ENCODE results near the gene KAZN.

KAZN gene

DNA sequence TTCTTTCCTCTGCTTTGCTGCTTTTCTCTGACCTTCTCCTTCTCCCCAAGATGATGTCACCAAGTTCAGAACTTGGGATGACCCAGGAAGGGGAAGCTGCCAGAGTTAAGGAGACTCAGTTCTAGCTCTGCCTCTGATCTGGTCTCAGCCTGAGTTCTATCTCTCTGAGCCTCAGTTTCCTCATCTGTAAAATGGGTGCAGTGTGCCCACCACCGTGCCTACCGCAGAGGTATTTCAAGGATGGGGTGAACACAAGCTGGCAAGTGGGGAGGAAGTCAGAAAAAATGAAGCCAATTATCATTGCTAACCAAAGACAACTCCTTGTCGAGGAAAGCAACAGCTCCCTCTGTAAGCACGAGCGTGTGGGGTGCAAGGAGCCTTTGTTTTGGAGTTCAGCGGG, 249.7 kb downstream of the KAZN start:
- no peaks in the 10 kb centered on the region for H3K4me1 ChIP-seq (ENCODE audit: control insufficient read depth, insufficient read depth, low read length, poor library complexity, severe bottlenecking)
- H3K4me3 ChIP-seq (ENCODE audit: insufficient read depth, low read depth, low read length, poor library complexity, severe bottlenecking), result no peak overlapping the region
- no peaks in the 10 kb centered on the region for H3K27me3 ChIP-seq (replicated peaks; ENCODE audit: control insufficient read depth, insufficient read depth, low read length, poor library complexity, severe bottlenecking)
- H3K9me3 ChIP-seq (ENCODE audit: control insufficient read depth, low read length), result no peaks in the 10 kb centered on the region
- no peak overlapping the region for H3K27ac ChIP-seq (ENCODE audit: insufficient read depth, low read length, poor library complexity, severe bottlenecking)
- DNase-seq, result no peak
- H3K36me3 ChIP-seq (ENCODE audit: control insufficient read depth, insufficient read depth, low read length), result no peaks in the 10 kb centered on the region

DNA sequence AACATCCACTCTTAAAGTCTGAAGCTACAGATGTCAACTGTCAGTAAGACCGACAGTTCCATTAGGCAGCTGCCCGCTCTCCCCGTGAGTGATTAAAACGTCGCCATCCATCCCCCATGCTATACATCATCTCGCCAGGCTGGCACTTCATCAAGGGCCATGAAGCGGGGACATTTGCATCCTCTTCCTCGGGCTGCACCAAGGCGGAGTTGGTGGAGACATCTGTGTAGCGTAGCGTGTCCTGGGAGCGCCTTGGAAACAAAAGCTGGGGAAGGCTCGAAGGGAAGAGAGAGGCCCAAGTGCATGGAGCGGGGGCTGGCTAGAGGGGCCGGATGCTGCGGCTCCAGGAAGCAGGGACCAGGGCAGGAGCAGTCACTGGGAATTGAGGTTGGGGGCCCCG, 250.1 kb downstream of the KAZN start:
- Histone ChIP-seq H3K27ac (ENCODE audit: insufficient read depth, low read length, poor library complexity, severe bottlenecking) (no peak overlapping the region), H3K9me3 (ENCODE audit: control insufficient read depth, low read length) (no peaks in the 10 kb centered on the region), H3K4me1 (ENCODE audit: control insufficient read depth, insufficient read depth, low read length, poor library complexity, severe bottlenecking) (no peaks in the 10 kb centered on the region), H3K27me3 (replicated peaks; ENCODE audit: control insufficient read depth, insufficient read depth, low read length, poor library complexity, severe bottlenecking) (no peaks in the 10 kb centered on the region), H3K4me3 (ENCODE audit: insufficient read depth, low read depth, low read length, poor library complexity, severe bottlenecking) (no peak overlapping the region), H3K36me3 (ENCODE audit: control insufficient read depth, insufficient read depth, low read length) (no peaks in the 10 kb centered on the region)
- DNase-seq, result no peak

GRCh38 chr1:14849038-14849437, 250.6 kb downstream of the KAZN start:
- Histone ChIP-seq H3K27ac (ENCODE audit: insufficient read depth, low read length, poor library complexity, severe bottlenecking) (no peak overlapping the region), H3K4me1 (ENCODE audit: control insufficient read depth, insufficient read depth, low read length, poor library complexity, severe bottlenecking) (no peaks in the 10 kb centered on the region), H3K36me3 (ENCODE audit: control insufficient read depth, insufficient read depth, low read length) (no peaks in the 10 kb centered on the region), H3K9me3 (ENCODE audit: control insufficient read depth, low read length) (no peaks in the 10 kb centered on the region), H3K4me3 (ENCODE audit: insufficient read depth, low read depth, low read length, poor library complexity, severe bottlenecking) (no peak overlapping the region), H3K27me3 (replicated peaks; ENCODE audit: control insufficient read depth, insufficient read depth, low read length, poor library complexity, severe bottlenecking) (no peaks in the 10 kb centered on the region)
- no peak for DNase-seq

- H3K27ac ChIP-seq (ENCODE audit: insufficient read depth, low read length, poor library complexity, severe bottlenecking), result no peak overlapping the region
- no peak overlapping the region for H3K4me3 ChIP-seq (ENCODE audit: insufficient read depth, low read depth, low read length, poor library complexity, severe bottlenecking)
- no peaks in the 10 kb centered on the region for H3K4me1 ChIP-seq (ENCODE audit: control insufficient read depth, insufficient read depth, low read length, poor library complexity, severe bottlenecking)
- no peaks in the 10 kb centered on the region for H3K9me3 ChIP-seq (ENCODE audit: control insufficient read depth, low read length)
- no peak for DNase-seq
- H3K36me3 ChIP-seq (ENCODE audit: control insufficient read depth, insufficient read depth, low read length), result no peaks in the 10 kb centered on the region
- no peaks in the 10 kb centered on the region for H3K27me3 ChIP-seq (replicated peaks; ENCODE audit: control insufficient read depth, insufficient read depth, low read length, poor library complexity, severe bottlenecking)
Observed at GRCh38 chr1:14850563-14850962, 252.1 kb downstream of the KAZN start.

- Histone ChIP-seq H3K4me3 (ENCODE audit: insufficient read depth, low read depth, low read length, poor library complexity, severe bottlenecking) (no peak overlapping the region), H3K36me3 (ENCODE audit: control insufficient read depth, insufficient read depth, low read length) (no peaks in the 10 kb centered on the region), H3K4me1 (ENCODE audit: control insufficient read depth, insufficient read depth, low read length, poor library complexity, severe bottlenecking) (no peaks in the 10 kb centered on the region), H3K9me3 (ENCODE audit: control insufficient read depth, low read length) (no peaks in the 10 kb centered on the region), H3K27ac (ENCODE audit: insufficient read depth, low read length, poor library complexity, severe bottlenecking) (no peak overlapping the region), H3K27me3 (replicated peaks; ENCODE audit: control insufficient read depth, insufficient read depth, low read length, poor library complexity, severe bottlenecking) (no peaks in the 10 kb centered on the region)
- no peak for DNase-seq
Observed at GRCh38 chr1:14851760-14852159, 253.3 kb downstream of the KAZN start.

DNA sequence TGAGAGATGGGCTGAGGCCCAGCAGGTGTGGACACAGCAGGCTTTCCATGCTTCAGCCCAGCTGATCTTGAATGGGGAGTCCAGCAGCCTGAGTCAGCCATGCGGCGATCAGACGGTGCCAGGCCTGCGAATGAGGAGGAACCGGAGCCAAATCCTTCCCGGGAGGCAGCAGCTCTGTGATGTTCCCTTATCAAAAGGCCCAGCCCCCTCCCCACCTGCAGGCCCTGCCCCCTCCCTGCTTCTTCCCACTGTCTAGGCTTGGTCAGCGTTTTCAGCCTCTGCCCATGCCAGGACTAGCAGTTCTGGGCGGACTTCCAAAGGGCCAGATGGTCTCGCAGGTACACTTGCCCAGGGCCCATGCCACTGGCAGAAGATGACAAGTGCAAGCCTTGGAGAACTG, 253.8 kb downstream of the KAZN start:
- Histone ChIP-seq H3K27me3 (replicated peaks; ENCODE audit: control insufficient read depth, insufficient read depth, low read length, poor library complexity, severe bottlenecking) (no peaks in the 10 kb centered on the region), H3K4me3 (ENCODE audit: insufficient read depth, low read depth, low read length, poor library complexity, severe bottlenecking) (no peak overlapping the region), H3K27ac (ENCODE audit: insufficient read depth, low read length, poor library complexity, severe bottlenecking) (no peak overlapping the region), H3K4me1 (ENCODE audit: control insufficient read depth, insufficient read depth, low read length, poor library complexity, severe bottlenecking) (no peaks in the 10 kb centered on the region), H3K36me3 (ENCODE audit: control insufficient read depth, insufficient read depth, low read length) (no peaks in the 10 kb centered on the region), H3K9me3 (ENCODE audit: control insufficient read depth, low read length) (no peaks in the 10 kb centered on the region)
- no peak for DNase-seq

GRCh38 chr1:14853518-14853917, 255.0 kb downstream of the KAZN start:
- Histone ChIP-seq H3K36me3 (ENCODE audit: control insufficient read depth, insufficient read depth, low read length) (no peaks in the 10 kb centered on the region), H3K27me3 (replicated peaks; ENCODE audit: control insufficient read depth, insufficient read depth, low read length, poor library complexity, severe bottlenecking) (no peaks in the 10 kb centered on the region), H3K9me3 (ENCODE audit: control insufficient read depth, low read length) (no peaks in the 10 kb centered on the region), H3K4me1 (ENCODE audit: control insufficient read depth, insufficient read depth, low read length, poor library complexity, severe bottlenecking) (no peaks in the 10 kb centered on the region), H3K27ac (ENCODE audit: insufficient read depth, low read length, poor library complexity, severe bottlenecking) (no peak overlapping the region), H3K4me3 (ENCODE audit: insufficient read depth, low read depth, low read length, poor library complexity, severe bottlenecking) (no peak overlapping the region)
- DNase-seq, result no peak

DNA sequence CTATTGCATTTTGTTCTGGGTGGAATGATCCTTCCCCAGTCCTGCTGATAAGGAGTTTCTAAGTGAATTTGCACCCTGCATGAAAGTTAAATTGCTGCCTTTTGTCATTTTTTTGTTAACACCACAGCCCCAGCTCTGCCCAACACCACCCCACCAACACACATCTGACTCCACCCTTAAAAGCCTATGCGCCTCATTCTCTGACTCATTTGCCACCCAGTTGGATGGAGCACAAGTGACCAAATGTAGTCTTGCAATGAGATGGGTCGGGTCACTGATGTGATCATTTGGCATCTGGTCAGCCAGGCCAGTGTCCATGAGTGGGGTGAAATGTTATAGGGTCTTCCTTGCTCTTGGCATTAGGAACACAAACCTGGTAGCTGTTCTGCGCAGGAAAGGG, 256.8 kb downstream of the KAZN start:
- Histone ChIP-seq H3K4me3 (ENCODE audit: insufficient read depth, low read depth, low read length, poor library complexity, severe bottlenecking) (no peak overlapping the region), H3K27me3 (replicated peaks; ENCODE audit: control insufficient read depth, insufficient read depth, low read length, poor library complexity, severe bottlenecking) (no peaks in the 10 kb centered on the region), H3K36me3 (ENCODE audit: control insufficient read depth, insufficient read depth, low read length) (no peaks in the 10 kb centered on the region), H3K9me3 (ENCODE audit: control insufficient read depth, low read length) (no peaks in the 10 kb centered on the region), H3K27ac (ENCODE audit: insufficient read depth, low read length, poor library complexity, severe bottlenecking) (no peak overlapping the region), H3K4me1 (ENCODE audit: control insufficient read depth, insufficient read depth, low read length, poor library complexity, severe bottlenecking) (no peaks in the 10 kb centered on the region)
- no peak for DNase-seq

DNA sequence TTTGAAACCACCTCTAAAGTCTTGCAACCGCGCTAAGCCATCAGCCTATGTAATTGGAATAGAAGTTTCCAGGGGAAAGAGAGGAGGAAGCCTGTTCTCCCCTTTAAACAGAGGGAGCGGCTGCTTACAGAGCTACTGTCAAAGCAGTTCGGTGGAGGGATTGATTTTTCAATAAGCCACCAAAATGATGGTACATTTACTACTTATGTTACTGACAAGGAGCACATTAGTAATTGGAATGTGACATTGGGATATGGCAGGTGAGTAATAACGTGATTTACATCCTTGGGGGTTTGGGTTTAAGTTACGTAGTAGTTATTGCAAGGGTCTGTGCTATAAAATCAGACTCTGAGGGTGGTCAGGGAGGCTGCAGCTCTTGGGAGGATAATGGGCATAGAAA, 257.3 kb downstream of the KAZN start:
- Histone ChIP-seq H3K36me3 (ENCODE audit: control insufficient read depth, insufficient read depth, low read length) (no peaks in the 10 kb centered on the region), H3K9me3 (ENCODE audit: control insufficient read depth, low read length) (no peaks in the 10 kb centered on the region), H3K4me3 (ENCODE audit: insufficient read depth, low read depth, low read length, poor library complexity, severe bottlenecking) (no peak overlapping the region), H3K27me3 (replicated peaks; ENCODE audit: control insufficient read depth, insufficient read depth, low read length, poor library complexity, severe bottlenecking) (no peaks in the 10 kb centered on the region), H3K27ac (ENCODE audit: insufficient read depth, low read length, poor library complexity, severe bottlenecking) (no peak overlapping the region), H3K4me1 (ENCODE audit: control insufficient read depth, insufficient read depth, low read length, poor library complexity, severe bottlenecking) (no peaks in the 10 kb centered on the region)
- no peak for DNase-seq

- Histone ChIP-seq H3K4me1 (ENCODE audit: control insufficient read depth, insufficient read depth, low read length, poor library complexity, severe bottlenecking) (no peaks in the 10 kb centered on the region), H3K27me3 (replicated peaks; ENCODE audit: control insufficient read depth, insufficient read depth, low read length, poor library complexity, severe bottlenecking) (no peaks in the 10 kb centered on the region), H3K4me3 (ENCODE audit: insufficient read depth, low read depth, low read length, poor library complexity, severe bottlenecking) (no peak overlapping the region), H3K36me3 (ENCODE audit: control insufficient read depth, insufficient read depth, low read length) (no peaks in the 10 kb centered on the region), H3K9me3 (ENCODE audit: control insufficient read depth, low read length) (no peaks in the 10 kb centered on the region), H3K27ac (ENCODE audit: insufficient read depth, low read length, poor library complexity, severe bottlenecking) (no peak overlapping the region)
- no peak for DNase-seq
Observed at GRCh38 chr1:14857436-14858195, 259.1 kb downstream of the KAZN start.
